GM12878 (cell line): ENCODE data around the gene PTAFR. TPM values are rescaled to one million over a fixed set of nuclear protein-coding genes. Genes with fewer than 3 reads are reported as not detected.

ENCODE experiments used
- ATAC-seq: fragments of 200-7000 bp; cut with Tn5 transposase; 3 replicates; pipeline ENCODE4 v1.9.1; 2020; ENCODE audit warnings: mild to moderate bottlenecking, moderate library complexity
- BruUV-seq: library from RNA; stranded (reverse); fragments of 400-500 nt; replicated peaks from 2 replicates; lab custom pipeline; 2021; lab: Mats Ljungman, UMichigan
- CTCF ChIA-PET: fragments of 300-600 bp; sonication (Branson Sonifier 250); formaldehyde crosslinking; extraction: SDS; loops from one replicate; lab custom pipeline; 2021; ENCODE audit warnings: inconsistent platforms; lab: Yijun Ruan, JAX
- POLR2A ChIA-PET: fragments of 350-600 bp; formaldehyde crosslinking; extraction: SDS; loops from one replicate; lab custom pipeline; 2021; ENCODE audit warnings: inconsistent platforms; lab: Charles Lee
- RAD21 ChIA-PET: fragments of 300-600 bp; sonication (Branson Sonifier 250); formaldehyde crosslinking; loops from one replicate; lab custom pipeline; 2023; ENCODE audit warnings: antibody characterized with exemption; ENCODE audit not compliant: unreplicated experiment; lab: Charles Lee
- SMC1A ChIA-PET: fragments of 300-600 bp; sonication (Branson Sonifier 250); formaldehyde crosslinking; loops from one replicate; lab custom pipeline; 2023; ENCODE audit not compliant: unreplicated experiment, uncharacterized antibody; lab: Charles Lee
- DNase-seq: peaks from one replicate; pipeline ENCODE4 v3.0.0-alpha.2; 2011; ENCODE audit warnings: low read depth, low spot score
- FAIRE-seq: peaks from 3 replicates; lab custom pipeline; 2011; peaks lifted over from hg19 to GRCh38; lab: Jason Lieb, UNC
- H2AFZ ChIP-seq: 2 replicates; pipeline ENCODE4 v1.6.0; 2011; ENCODE audit warnings: low read depth, low read length, control low read depth; ENCODE audit not compliant: control insufficient read depth
- H3K27ac ChIP-seq: 2 replicates; pipeline ENCODE4 v1.5.1; 2011; ENCODE audit warnings: control low read depth; ENCODE audit not compliant: control insufficient read depth, insufficient read depth
- H3K27me3 ChIP-seq, 2 experiments: replicated peaks in 1 of 2; 2 replicates each; pipeline versions ENCODE4 v1.6.0 to v1.6.1; 2011; ENCODE audit warnings: low read length in 1 of 2; ENCODE audit not compliant: control insufficient read depth in 2 of 2, insufficient read depth in 2 of 2
- H3K36me3 ChIP-seq, 2 experiments: 2 replicates each; pipeline ENCODE4 v1.5.1; 2011; ENCODE audit warnings: low read length in 1 of 2; ENCODE audit not compliant: control insufficient read depth in 2 of 2, insufficient read depth in 2 of 2
- H3K4me1 ChIP-seq: 2 replicates; pipeline ENCODE4 v1.6.1; 2011; ENCODE audit warnings: mild to moderate bottlenecking, low read length, moderate library complexity, mixed read lengths; ENCODE audit not compliant: control insufficient read depth, insufficient read depth
- H3K4me2 ChIP-seq: 2 replicates; pipeline ENCODE4 v1.6.0; 2011; ENCODE audit warnings: control low read depth; ENCODE audit not compliant: control insufficient read depth, insufficient read depth
- H3K4me3 ChIP-seq: fragments of 200-600 bp; sonication (generic); 2 replicates; pipeline ENCODE4 v1.5.1; 2016
- H3K79me2 ChIP-seq: 2 replicates; pipeline ENCODE4 v1.6.0; 2011; ENCODE audit warnings: low read length; ENCODE audit not compliant: control insufficient read depth, insufficient read depth
- H3K9ac ChIP-seq: 2 replicates; pipeline ENCODE4 v1.8.0; 2011; ENCODE audit warnings: low read length, control low read depth, mixed read lengths; ENCODE audit not compliant: control insufficient read depth, insufficient read depth
- H3K9me3 ChIP-seq: replicated peaks from 3 replicates; pipeline ENCODE4 v1.5.1; 2011; ENCODE audit warnings: mild to moderate bottlenecking, low read length; ENCODE audit not compliant: control insufficient read depth, insufficient read depth
- H4K20me1 ChIP-seq: 2 replicates; pipeline ENCODE4 v1.6.0; 2011; ENCODE audit not compliant: control insufficient read depth, insufficient read depth
- EED ChIP-seq: sonication (generic); IDR thresholded peaks from 2 replicates; pipeline ENCODE4 v1.6.1; 2016; ENCODE audit warnings: antibody characterized with exemption, low read depth
- ESRRA ChIP-seq: IDR thresholded peaks from 2 replicates; pipeline ENCODE4 v1.6.1; 2012; ENCODE audit warnings: mild to moderate bottlenecking, low read length, improper control_type of control experiment
- EZH2 ChIP-seq: IDR thresholded peaks from 2 replicates; pipeline ENCODE4 v1.6.1; 2012; ENCODE audit warnings: low read depth, mild to moderate bottlenecking, control low read depth, inconsistent platforms, low read length, borderline replicate concordance; ENCODE audit not compliant: control insufficient read depth
- IKZF1 ChIP-seq: fragments of 450-650 bp; conservative IDR thresholded peaks from 2 replicates; pipeline ENCODE4 v1.6.1; 2017; ENCODE audit warnings: antibody characterized with exemption, mild to moderate bottlenecking
- IKZF2 ChIP-seq, 2 experiments: fragments of 450-650 bp; IDR thresholded peaks; 2 replicates each; pipeline ENCODE4 v1.6.1; 2017; ENCODE audit warnings: mild to moderate bottlenecking in 2 of 2, moderate library complexity in 2 of 2
- JUNB ChIP-seq: IDR thresholded peaks from 2 replicates; pipeline ENCODE4 v1.6.1; 2016; ENCODE audit warnings: antibody characterized with exemption, mild to moderate bottlenecking
- NBN ChIP-seq: fragments of 450-650 bp; IDR thresholded peaks from 2 replicates; pipeline ENCODE4 v1.6.1; 2016
- NKRF ChIP-seq: fragments of 450-650 bp; conservative IDR thresholded peaks from 2 replicates; pipeline ENCODE4 v1.6.1; 2017; ENCODE audit warnings: mild to moderate bottlenecking, moderate library complexity
- ZNF217 ChIP-seq: fragments of 450-650 bp; IDR thresholded peaks from 2 replicates; pipeline ENCODE4 v1.6.1; 2017; ENCODE audit warnings: antibody characterized with exemption, mild to moderate bottlenecking
- WGBS: methylation state at CpG from one replicate; pipeline ENCODE4 v1.1.6; 2016; ENCODE audit warnings: low lambda C conversion rate; ENCODE audit not compliant: insufficient replicate concordance, insufficient coverage; ENCODE audit errors: missing lambda C conversion rate; 5-methylcytosine and 5-hydroxymethylcytosine counted together
- in situ Hi-C: fragments of 300-500 bp; cut with MboI; formaldehyde crosslinking; loops from 9 replicates; pipeline ENCODE4 v1.14.3; 2018; ENCODE audit warnings: mixed read lengths
- intact Hi-C: fragments of 100-400 bp; cut with micrococcal nuclease; formaldehyde crosslinking; loops from one replicate; pipeline ENCODE4 v1.14.2; 2022; ENCODE audit not compliant: unreplicated experiment
- polyA plus RNA-seq, 11 experiments: library from polyadenylated mRNA; depleted of rRNA in 4 of 11; unstranded in 6 of 11; stranded (reverse) in 5 of 11; fragments of >200 nt; fragmentation: Nextera tagmentation in 4 of 11; fragmentation: Illumina TruSeq in 1 of 11; extraction: Ambion mirVana in 4 of 11; extraction: Trizol in 1 of 11; gene quantifications; 1 replicate in 1 of 11; 2 replicates in 10 of 11; pipeline versions ENCODE4 v1.2.1 to v1.2.3, GENCODE V29; 2011 to 2016; ENCODE audit warnings: inconsistent platforms in 2 of 11, missing spikeins in 2 of 11, low read depth in 1 of 11
- total RNA-seq, 4 experiments: library from RNA; depleted of rRNA in 3 of 4; stranded (reverse); fragments of >200 nt in 3 of 4; fragmentation: Illumina TruSeq in 1 of 4; extraction: Trizol in 1 of 4; gene quantifications; 2 replicates each; pipeline versions ENCODE4 v1.2.1 to v1.2.3, GENCODE V29; 2013 to 2021

Gene PTAFR
- total and polyA plus RNA-seq, 10 of the 15 experiments (the other 5 are each of a cell fraction or from before 2014, with no cell fraction given), result 17.5 to 251 (median 27.7) TPM

DNA sequence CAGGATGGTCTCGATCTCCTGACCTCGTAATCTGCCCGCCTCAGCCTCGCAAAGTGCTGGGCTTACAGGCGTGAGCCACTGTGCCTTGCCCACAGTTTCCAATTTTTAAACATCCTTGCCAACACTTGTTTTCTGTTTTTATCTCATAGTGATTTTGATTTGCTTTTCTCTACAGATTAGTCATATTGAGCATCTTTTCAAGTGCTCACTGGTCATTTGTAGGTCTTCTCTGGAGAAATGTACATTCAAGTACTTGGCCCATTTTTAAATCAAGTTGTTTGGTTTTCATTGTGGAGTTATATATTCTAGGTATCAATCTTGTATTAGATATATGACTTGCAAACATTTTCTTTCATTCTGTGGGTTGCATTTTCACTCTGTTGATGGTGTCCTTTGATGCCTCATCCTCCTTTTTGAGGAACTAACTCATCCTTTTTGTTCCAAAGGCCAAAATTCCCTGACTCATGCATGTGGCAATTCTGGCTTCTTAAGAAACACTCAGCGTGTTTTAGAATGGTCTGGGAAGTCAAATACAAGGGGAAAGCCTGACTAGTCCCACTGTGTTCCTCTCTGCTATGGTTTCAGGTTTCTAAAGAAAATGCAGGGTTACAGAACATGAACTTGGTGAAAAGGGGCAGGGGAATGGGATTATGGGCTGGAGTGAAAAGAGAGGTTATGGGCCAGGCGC is 37.3 kb downstream of the PTAFR start:
- FAIRE-seq (no peak), ATAC-seq (peak; percentile 47), DNase-seq (no peak)
- ChIA-PET POLR2A (interaction anchor here (0.6 kb wide), 1 partner anchor 77 kb away, joined by 7 read pairs; no protein-coding TSS in a partner anchor), RAD21 (interaction anchor here (1.0 kb wide), 1 partner anchor 47 kb away, joined by 3 read pairs; no protein-coding TSS in a partner anchor), CTCF (interaction anchor here (0.9 to 5.0 kb wide), 2 partner anchors 17 to 26 kb away, joined by 4 to 37 read pairs; no protein-coding TSS in a partner anchor), SMC1A (interaction anchor here (1.7 to 2.3 kb wide), 2 partner anchors 47 to 70 kb away, joined by 5 to 9 read pairs; no protein-coding TSS in a partner anchor)
- peaks cover 2% of the 10 kb centered on the region; the same call in 2 of the 3 replicates for H3K9me3 ChIP-seq
- in situ Hi-C loops, result no loop called here
- intact Hi-C loops, result no loop called here
- WGBS, result 21% methylated on average over 7 of the region's 7 CpGs
- no peak overlapping the region for H3K4me2 ChIP-seq
- no peaks in the 10 kb centered on the region for H3K36me3 ChIP-seq
- TF ChIP-seq JUNB, result peak; percentile 66
- TF ChIP-seq IKZF2 (IDR thresholded peaks at IDR 0.05), result peak in 1 of 2 experiments; percentile 4; a peak in 1 of 4 replicates
- no peak for TF ChIP-seq ZNF217
- no peak overlapping the region for H3K4me3 ChIP-seq
- H2AFZ ChIP-seq, result no peak overlapping the region
- no peaks in the 10 kb centered on the region for H4K20me1 ChIP-seq
- no peak overlapping the region for H3K27ac ChIP-seq
- H3K79me2 ChIP-seq, result no peaks in the 10 kb centered on the region
- no peak overlapping the region for H3K9ac ChIP-seq
- H3K4me1 ChIP-seq, result peaks cover 44% of the 10 kb centered on the region
- H3K27me3 ChIP-seq, result no peaks in the 10 kb centered on the region
- no TSS peak for BruUV-seq

DNA sequence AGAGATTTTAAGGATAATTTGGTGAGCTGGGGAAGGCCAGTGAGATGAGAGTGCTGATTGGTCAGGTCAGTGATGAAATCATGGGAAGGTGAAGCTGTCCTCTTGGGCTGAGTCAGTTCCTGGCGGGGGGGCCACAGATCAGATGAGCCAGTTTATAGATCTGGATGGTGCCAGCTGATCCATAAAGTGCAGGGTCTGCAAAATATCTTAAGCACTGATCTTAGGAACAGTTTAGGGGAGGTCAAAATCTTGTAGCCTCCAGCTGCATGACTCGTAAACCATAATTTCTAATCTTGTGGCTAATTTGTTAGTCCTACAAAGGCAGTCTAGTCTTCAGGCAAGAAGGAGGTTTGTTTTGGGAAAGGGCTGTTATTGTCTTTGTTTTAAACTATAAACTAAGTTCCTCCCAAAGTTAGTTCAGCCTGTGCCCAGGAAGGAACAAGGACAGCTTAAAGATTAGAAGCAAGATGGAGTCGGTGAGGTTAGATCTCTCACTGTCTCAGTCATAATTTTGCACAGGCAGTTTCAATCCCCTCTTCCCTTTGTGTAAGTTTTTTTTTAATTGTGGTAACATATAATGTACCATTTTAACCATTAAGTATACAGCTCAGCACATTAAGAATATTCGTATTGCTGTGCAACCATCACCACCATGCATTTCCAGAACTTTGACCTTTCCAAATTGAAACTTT is 39.4 kb downstream of the PTAFR start:
- Histone ChIP-seq H3K79me2 (no peaks in the 10 kb centered on the region), H3K9me3 (peaks cover 3% of the 10 kb centered on the region; the same call in 2 of the 3 replicates), H2AFZ (no peak overlapping the region), H3K9ac (no peak overlapping the region), H3K36me3 (no peaks in the 10 kb centered on the region), H3K27ac (no peak overlapping the region), H3K4me3 (no peak overlapping the region), H4K20me1 (no peaks in the 10 kb centered on the region), H3K4me2 (no peak overlapping the region), H3K27me3 (no peaks in the 10 kb centered on the region), H3K4me1 (peaks cover 46% of the 10 kb centered on the region)
- in situ Hi-C loops, result no loop called here
- SMC1A ChIA-PET, result interaction anchor here (1.0 to 5.0 kb wide), 10 partner anchors 9 to 72 kb away, joined by 3 to 51 read pairs (median 8); partner anchors contain the start of gene EYA3
- POLR2A ChIA-PET, result interaction anchor here (0.5 to 3.2 kb wide), 8 partner anchors 10 to 173 kb away, joined by 3 to 15 read pairs (median 4); no protein-coding TSS in a partner anchor
- CTCF ChIA-PET, result interaction anchor here (0.7 to 5.0 kb wide), 3 partner anchors 18 to 157 kb away, joined by 3 to 37 read pairs (median 7); no protein-coding TSS in a partner anchor
- DNase-seq (no peak), ATAC-seq (no peak), FAIRE-seq (no peak)
- intact Hi-C loops, result no loop called here
- RAD21 ChIA-PET, result interaction anchor here (1.5 to 3.5 kb wide), 3 partner anchors 8 to 45 kb away, joined by 3 to 33 read pairs (median 27); no protein-coding TSS in a partner anchor
- BruUV-seq, result no TSS peak
- WGBS, result 99% methylated on average over 4 of the region's 4 CpGs
- TF ChIP-seq NBN, result no peak
- TF ChIP-seq IKZF1, result no peak
- TF ChIP-seq NKRF, result no peak
- no peak for TF ChIP-seq EED
- no peak for TF ChIP-seq EZH2
- TF ChIP-seq ESRRA, result no peak
